ENCODE measurements around the gene FOXP1.

- TF ChIP-seq PATZ1 (CRISPR knock-in tag; IDR thresholded peaks at IDR 0.05; ENCODE audit: borderline replicate concordance) = no peak
- no peak for TF ChIP-seq ZNF8 (CRISPR knock-in tag; IDR thresholded peaks at IDR 0.05)
- TF ChIP-seq ESRRG (CRISPR knock-in tag; IDR thresholded peaks at IDR 0.05) = no peak
- no peak for TF ChIP-seq ARNTL (CRISPR knock-in tag; IDR thresholded peaks at IDR 0.05; ENCODE audit: borderline replicate concordance, low read depth)
- no peak for TF ChIP-seq CSRNP3 (CRISPR knock-in tag; IDR thresholded peaks at IDR 0.05)
- no peak for TF ChIP-seq PPARA (CRISPR knock-in tag; IDR thresholded peaks at IDR 0.05; ENCODE audit: borderline replicate concordance)
- TF ChIP-seq ZC3H10 (CRISPR knock-in tag; IDR thresholded peaks at IDR 0.05) = no peak
- no peak for TF ChIP-seq CSDC2 (CRISPR knock-in tag; IDR thresholded peaks at IDR 0.05)
Observed at GRCh38 chr3:71131375-71132314, 451.9 kb downstream of the FOXP1 start.

Measured in SK-N-SH treated with all-trans-retinoic acid at 6 μM for 48 hours (cell line).